Liver (tissue), 9 donors: Measurements from ENCODE around the gene ISM2. TPM values are rescaled to one million over a fixed set of nuclear protein-coding genes. Genes with fewer than 3 reads are reported as not detected.

Experiments
- DNase-seq: peaks from one replicate; pipeline ENCODE4 v3.0.0-alpha.2; 2017; ENCODE audit warnings: low spot score
- H3K27ac ChIP-seq, 2 donors: one replicate each; pipeline ENCODE4 v1.7.0; 2013; ENCODE audit warnings: inconsistent platforms in 2 of 2, low read length in 2 of 2, control low read depth in 1 of 2, low read depth in 1 of 2, mild to moderate bottlenecking in 1 of 2
- H3K27me3 ChIP-seq, 4 donors: one replicate each; pipeline versions ENCODE4 v1.6.1 to v1.7.0; 2013; ENCODE audit warnings: low read length in 3 of 4, inconsistent platforms in 1 of 4, mild to moderate bottlenecking in 1 of 4, moderate library complexity in 1 of 4; ENCODE audit not compliant: control insufficient read depth in 4 of 4, insufficient read depth in 4 of 4
- H3K36me3 ChIP-seq, 4 donors: one replicate each; pipeline versions ENCODE4 v1.6.1 to v1.7.0; 2013; ENCODE audit warnings: low read length in 3 of 4, mild to moderate bottlenecking in 3 of 4, low read depth in 1 of 4, moderate library complexity in 1 of 4; ENCODE audit not compliant: control insufficient read depth in 4 of 4, insufficient read depth in 3 of 4
- H3K4me1 ChIP-seq, 4 donors: one replicate each; pipeline versions ENCODE4 v1.6.1 to v1.7.0; 2013; ENCODE audit warnings: low read length in 3 of 4, mild to moderate bottlenecking in 3 of 4, moderate library complexity in 1 of 4; ENCODE audit not compliant: control insufficient read depth in 4 of 4, insufficient read depth in 4 of 4
- H3K4me3 ChIP-seq, 3 donors: one replicate each; pipeline versions ENCODE4 v1.6.1 to v1.7.0; 2013; ENCODE audit warnings: low read length in 3 of 3, control low read depth in 1 of 3, low read depth in 1 of 3, mild to moderate bottlenecking in 1 of 3
- H3K9ac ChIP-seq, 2 donors: one replicate each; pipeline ENCODE4 v1.7.0; 2013; ENCODE audit warnings: low read length in 2 of 2, mild to moderate bottlenecking in 2 of 2, moderate library complexity in 2 of 2, control low read depth in 1 of 2, low read depth in 1 of 2
- H3K9me3 ChIP-seq, 4 donors: one replicate each; pipeline versions ENCODE4 v1.6.1 to v1.7.0; 2013; ENCODE audit warnings: low read length in 3 of 4; ENCODE audit not compliant: control insufficient read depth in 4 of 4
- GABPA ChIP-seq, 2 donors: IDR thresholded peaks in 1 of 2; conservative IDR thresholded peaks in 1 of 2; 2 replicates each; pipeline ENCODE4 v1.6.1; 2016; ENCODE audit warnings: antibody characterized with exemption in 2 of 2, mild to moderate bottlenecking in 1 of 2, moderate library complexity in 1 of 2
- HNF4G ChIP-seq: IDR thresholded peaks from 2 replicates; pipeline ENCODE4 v1.6.1; 2016; ENCODE audit warnings: antibody characterized with exemption
- NR2F2 ChIP-seq: IDR thresholded peaks from 2 replicates; pipeline ENCODE4 v1.6.1; 2016; ENCODE audit warnings: antibody characterized with exemption
- RAD21 ChIP-seq, 2 donors: IDR thresholded peaks; 2 replicates each; pipeline ENCODE4 v1.6.1; 2016; ENCODE audit warnings: antibody characterized with exemption in 2 of 2, mild to moderate bottlenecking in 2 of 2
- RXRA ChIP-seq, 2 donors: IDR thresholded peaks; 2 replicates each; pipeline ENCODE4 v1.6.1; 2017 to 2018; ENCODE audit warnings: antibody characterized with exemption in 2 of 2, mild to moderate bottlenecking in 1 of 2
- SP1 ChIP-seq: IDR thresholded peaks from 2 replicates; pipeline ENCODE4 v1.6.1; 2018; ENCODE audit warnings: antibody characterized with exemption, mild to moderate bottlenecking
- TAF1 ChIP-seq: conservative IDR thresholded peaks from 2 replicates; pipeline ENCODE4 v1.6.1; 2016; ENCODE audit warnings: antibody characterized with exemption, mild to moderate bottlenecking
- WGBS: extraction: QIAGEN DNeasy Blood & Tissue Kit; methylation state at CpG from one replicate; pipeline ENCODE4 v1.1.7; 2013; 5-methylcytosine and 5-hydroxymethylcytosine counted together
- polyA plus RNA-seq, 2 donors: library from polyadenylated mRNA; stranded (reverse) in 1 of 2; unstranded in 1 of 2; fragments of 200-250 nt in 1 of 2; fragments of >200 nt in 1 of 2; fragmentation: Nextera tagmentation in 1 of 2; extraction: Ambion mirVana in 1 of 2; gene quantifications; one replicate each; pipeline versions ENCODE4 v1.2.1 to v1.2.3, GENCODE V29; 2013 to 2015
- total RNA-seq, 2 donors: library from RNA; depleted of rRNA; stranded (reverse); fragments of >200 nt; gene quantifications; one replicate each; pipeline ENCODE4 v1.2.3, GENCODE V29; 2014
- TF ChIP-seq, protein P1 (sequence below): IDR thresholded peaks from 2 replicates; pipeline ENCODE4 v1.6.1; 2016; ENCODE audit warnings: antibody characterized with exemption
- TF ChIP-seq, protein P2 (sequence below): fragments of 150-350 bp; IDR thresholded peaks from 2 replicates; pipeline ENCODE4 v1.5.1; 2017; ENCODE audit warnings: improper control_type of control experiment, low read depth, low read length; ENCODE audit not compliant: missing input control
- TF ChIP-seq, protein P3 (sequence below): IDR thresholded peaks from 2 replicates; pipeline ENCODE4 v1.6.1; 2016; ENCODE audit warnings: antibody characterized with exemption
- TF ChIP-seq, protein P4 (sequence below): IDR thresholded peaks from 2 replicates; pipeline ENCODE4 v1.6.1; 2016; ENCODE audit warnings: antibody characterized with exemption
- TF ChIP-seq, protein P5 (sequence below): IDR thresholded peaks from 2 replicates; pipeline ENCODE4 v1.6.1; 2016; ENCODE audit warnings: antibody characterized with exemption, mild to moderate bottlenecking
- donor health status: healthy.
- donor health status: healthy.
- donor health status: healthy.
- donor health status: healthy.
- donor health status: healthy.

ISM2 gene
- total and polyA plus RNA-seq, 4 donors = not detected

DNA sequence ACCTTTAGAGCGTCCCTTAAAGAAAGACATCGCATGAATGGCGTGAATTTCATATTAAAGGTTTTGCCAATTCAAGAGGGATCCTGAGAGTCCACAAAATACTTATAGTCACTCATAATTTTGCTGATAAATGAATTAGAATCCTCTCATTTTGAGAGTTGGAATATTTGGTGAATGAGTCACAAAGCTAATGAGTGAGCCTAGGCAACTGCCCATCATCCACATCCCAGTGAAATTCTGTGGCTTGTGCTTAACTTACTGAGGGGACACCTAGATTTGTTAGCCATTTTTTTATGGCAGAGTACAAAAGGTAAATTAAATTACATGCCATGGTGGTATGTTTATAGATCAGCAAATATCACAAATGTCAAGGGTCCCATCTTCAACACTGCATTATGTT, 62.6 kb downstream of the ISM2 start:
- Histone ChIP-seq H3K9me3 (no peaks in the 10 kb centered on the region), H3K4me1 (no peaks in the 10 kb centered on the region), H3K4me3 (no peak overlapping the region), H3K36me3 (peaks cover 7 to 64% (median 50%) of the 10 kb centered on the region in 4 donors), H3K27ac (no peak overlapping the region), H3K9ac (no peak overlapping the region), H3K27me3 (no peaks in the 10 kb centered on the region)
- no peak for TF ChIP-seq GABPA (IDR thresholded peaks at IDR 0.05 in 1 of 2, conservative IDR thresholded peaks at IDR 0.05 in 1 of 2)
- TF ChIP-seq, protein P1, sequence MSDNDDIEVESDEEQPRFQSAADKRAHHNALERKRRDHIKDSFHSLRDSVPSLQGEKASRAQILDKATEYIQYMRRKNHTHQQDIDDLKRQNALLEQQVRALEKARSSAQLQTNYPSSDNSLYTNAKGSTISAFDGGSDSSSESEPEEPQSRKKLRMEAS = no peak
- TF ChIP-seq, protein P2, sequence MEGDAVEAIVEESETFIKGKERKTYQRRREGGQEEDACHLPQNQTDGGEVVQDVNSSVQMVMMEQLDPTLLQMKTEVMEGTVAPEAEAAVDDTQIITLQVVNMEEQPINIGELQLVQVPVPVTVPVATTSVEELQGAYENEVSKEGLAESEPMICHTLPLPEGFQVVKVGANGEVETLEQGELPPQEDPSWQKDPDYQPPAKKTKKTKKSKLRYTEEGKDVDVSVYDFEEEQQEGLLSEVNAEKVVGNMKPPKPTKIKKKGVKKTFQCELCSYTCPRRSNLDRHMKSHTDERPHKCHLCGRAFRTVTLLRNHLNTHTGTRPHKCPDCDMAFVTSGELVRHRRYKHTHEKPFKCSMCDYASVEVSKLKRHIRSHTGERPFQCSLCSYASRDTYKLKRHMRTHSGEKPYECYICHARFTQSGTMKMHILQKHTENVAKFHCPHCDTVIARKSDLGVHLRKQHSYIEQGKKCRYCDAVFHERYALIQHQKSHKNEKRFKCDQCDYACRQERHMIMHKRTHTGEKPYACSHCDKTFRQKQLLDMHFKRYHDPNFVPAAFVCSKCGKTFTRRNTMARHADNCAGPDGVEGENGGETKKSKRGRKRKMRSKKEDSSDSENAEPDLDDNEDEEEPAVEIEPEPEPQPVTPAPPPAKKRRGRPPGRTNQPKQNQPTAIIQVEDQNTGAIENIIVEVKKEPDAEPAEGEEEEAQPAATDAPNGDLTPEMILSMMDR = no peak
- no peak for TF ChIP-seq NR2F2
- TF ChIP-seq, protein P3, sequence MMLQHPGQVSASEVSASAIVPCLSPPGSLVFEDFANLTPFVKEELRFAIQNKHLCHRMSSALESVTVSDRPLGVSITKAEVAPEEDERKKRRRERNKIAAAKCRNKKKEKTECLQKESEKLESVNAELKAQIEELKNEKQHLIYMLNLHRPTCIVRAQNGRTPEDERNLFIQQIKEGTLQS = no peak
- TF ChIP-seq RXRA (IDR thresholded peaks at IDR 0.05) = no peak
- no peak for TF ChIP-seq TAF1
- TF ChIP-seq RAD21 (IDR thresholded peaks at IDR 0.05) = no peak
- TF ChIP-seq, protein P4, sequence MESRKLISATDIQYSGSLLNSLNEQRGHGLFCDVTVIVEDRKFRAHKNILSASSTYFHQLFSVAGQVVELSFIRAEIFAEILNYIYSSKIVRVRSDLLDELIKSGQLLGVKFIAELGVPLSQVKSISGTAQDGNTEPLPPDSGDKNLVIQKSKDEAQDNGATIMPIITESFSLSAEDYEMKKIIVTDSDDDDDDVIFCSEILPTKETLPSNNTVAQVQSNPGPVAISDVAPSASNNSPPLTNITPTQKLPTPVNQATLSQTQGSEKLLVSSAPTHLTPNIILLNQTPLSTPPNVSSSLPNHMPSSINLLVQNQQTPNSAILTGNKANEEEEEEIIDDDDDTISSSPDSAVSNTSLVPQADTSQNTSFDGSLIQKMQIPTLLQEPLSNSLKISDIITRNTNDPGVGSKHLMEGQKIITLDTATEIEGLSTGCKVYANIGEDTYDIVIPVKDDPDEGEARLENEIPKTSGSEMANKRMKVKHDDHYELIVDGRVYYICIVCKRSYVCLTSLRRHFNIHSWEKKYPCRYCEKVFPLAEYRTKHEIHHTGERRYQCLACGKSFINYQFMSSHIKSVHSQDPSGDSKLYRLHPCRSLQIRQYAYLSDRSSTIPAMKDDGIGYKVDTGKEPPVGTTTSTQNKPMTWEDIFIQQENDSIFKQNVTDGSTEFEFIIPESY = no peak
- TF ChIP-seq, protein P5, sequence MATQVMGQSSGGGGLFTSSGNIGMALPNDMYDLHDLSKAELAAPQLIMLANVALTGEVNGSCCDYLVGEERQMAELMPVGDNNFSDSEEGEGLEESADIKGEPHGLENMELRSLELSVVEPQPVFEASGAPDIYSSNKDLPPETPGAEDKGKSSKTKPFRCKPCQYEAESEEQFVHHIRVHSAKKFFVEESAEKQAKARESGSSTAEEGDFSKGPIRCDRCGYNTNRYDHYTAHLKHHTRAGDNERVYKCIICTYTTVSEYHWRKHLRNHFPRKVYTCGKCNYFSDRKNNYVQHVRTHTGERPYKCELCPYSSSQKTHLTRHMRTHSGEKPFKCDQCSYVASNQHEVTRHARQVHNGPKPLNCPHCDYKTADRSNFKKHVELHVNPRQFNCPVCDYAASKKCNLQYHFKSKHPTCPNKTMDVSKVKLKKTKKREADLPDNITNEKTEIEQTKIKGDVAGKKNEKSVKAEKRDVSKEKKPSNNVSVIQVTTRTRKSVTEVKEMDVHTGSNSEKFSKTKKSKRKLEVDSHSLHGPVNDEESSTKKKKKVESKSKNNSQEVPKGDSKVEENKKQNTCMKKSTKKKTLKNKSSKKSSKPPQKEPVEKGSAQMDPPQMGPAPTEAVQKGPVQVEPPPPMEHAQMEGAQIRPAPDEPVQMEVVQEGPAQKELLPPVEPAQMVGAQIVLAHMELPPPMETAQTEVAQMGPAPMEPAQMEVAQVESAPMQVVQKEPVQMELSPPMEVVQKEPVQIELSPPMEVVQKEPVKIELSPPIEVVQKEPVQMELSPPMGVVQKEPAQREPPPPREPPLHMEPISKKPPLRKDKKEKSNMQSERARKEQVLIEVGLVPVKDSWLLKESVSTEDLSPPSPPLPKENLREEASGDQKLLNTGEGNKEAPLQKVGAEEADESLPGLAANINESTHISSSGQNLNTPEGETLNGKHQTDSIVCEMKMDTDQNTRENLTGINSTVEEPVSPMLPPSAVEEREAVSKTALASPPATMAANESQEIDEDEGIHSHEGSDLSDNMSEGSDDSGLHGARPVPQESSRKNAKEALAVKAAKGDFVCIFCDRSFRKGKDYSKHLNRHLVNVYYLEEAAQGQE = no peak
- no peak for TF ChIP-seq SP1
- TF ChIP-seq HNF4G = no peak
- no peak for DNase-seq
- WGBS = 97% methylated on average over 3 of the region's 3 CpGs

DNA sequence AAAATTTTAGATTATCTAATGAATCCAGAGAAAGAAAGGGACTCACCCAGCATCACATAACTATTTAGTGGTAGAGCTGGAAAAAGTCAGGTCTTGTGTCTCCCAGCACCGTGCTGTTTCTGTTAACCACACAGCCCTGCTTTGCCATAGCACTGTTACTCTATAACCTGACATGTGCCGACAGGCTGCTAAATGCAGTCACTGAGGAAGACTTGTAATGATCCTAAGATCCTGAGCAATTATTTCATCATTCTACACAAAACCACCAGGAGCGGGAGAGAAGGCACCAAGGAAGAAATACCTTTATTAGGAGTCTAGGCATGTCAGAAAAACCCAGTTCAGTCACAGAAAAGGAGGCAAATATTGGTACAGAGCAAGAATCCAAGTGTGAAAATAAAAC, 72.2 kb downstream of the ISM2 start:
- Histone ChIP-seq H3K9me3 (no peaks in the 10 kb centered on the region), H3K4me3 (no peak overlapping the region), H3K36me3 (peaks cover 24 to 77% (median 64%) of the 10 kb centered on the region in 4 donors), H3K9ac (no peak overlapping the region), H3K4me1 (no peaks in the 10 kb centered on the region), H3K27me3 (no peaks in the 10 kb centered on the region), H3K27ac (no peak overlapping the region)
- 96% methylated on average over 3 of the region's 3 CpGs for whole genome bisulfite sequencing
- DNase-seq = no peak
- TF ChIP-seq GABPA (IDR thresholded peaks at IDR 0.05 in 1 of 2, conservative IDR thresholded peaks at IDR 0.05 in 1 of 2) = no peak
- TF ChIP-seq HNF4G = no peak
- TF ChIP-seq RAD21 (IDR thresholded peaks at IDR 0.05) = no peak
- no peak for TF ChIP-seq RXRA (IDR thresholded peaks at IDR 0.05)
